GM12891 (cell line): ENCODE results near the gene HNRNPM.

Experiments
- POLR2A ChIP-seq: IDR thresholded peaks from 2 replicates; pipeline ENCODE4 v1.6.1; 2011; ENCODE audit warnings: low read depth, low read length, control low read depth
- POLR2AphosphoS5 ChIP-seq: IDR thresholded peaks from 2 replicates; pipeline ENCODE4 v1.6.1; 2011; ENCODE audit warnings: low read depth, low read length, control low read depth
- TAF1 ChIP-seq: IDR thresholded peaks from 2 replicates; pipeline ENCODE4 v1.6.1; 2011; ENCODE audit warnings: low read depth, low read length, control low read depth

GRCh38 chr19:8423817-8424223 lies 21.0 kb upstream of the HNRNPM start:
- no peak for TF ChIP-seq POLR2A
- no peak for TF ChIP-seq POLR2AphosphoS5
- no peak for TF ChIP-seq TAF1
